Measurements from ENCODE around the gene PRKAG2. TPM values are rescaled to one million over a fixed set of nuclear protein-coding genes. Genes with fewer than 3 reads are reported as not detected.

Gene PRKAG2
- total and polyA plus RNA-seq, 2 of the 13 experiments (the other 11 are each of a cell fraction or from before 2014, with no cell fraction given), result 0.90 to 1.3 TPM

- TF ChIP-seq ZBTB10 (CRISPR knock-in tag; IDR thresholded peaks at IDR 0.05; ENCODE audit: borderline replicate concordance) (no peak), ZZZ3 (CRISPR knock-in tag; IDR thresholded peaks at IDR 0.05; ENCODE audit: borderline replicate concordance) (no peak), NCOR1 (IDR thresholded peaks at IDR 0.05; ENCODE audit: borderline replicate concordance, low read length) (no peak), ZNF570 (CRISPR knock-in tag; IDR thresholded peaks at IDR 0.05; ENCODE audit: borderline replicate concordance) (no peak)
Measured at GRCh38 chr7:151845412-151846205, 31.3 kb downstream of the PRKAG2 start (continued).

- POLR2A ChIA-PET, result no interaction called here
- Histone ChIP-seq H3K9ac (ENCODE audit: insufficient read depth, low read depth, low read length) (no peak overlapping the region), H2AFZ (ENCODE audit: low read length) (no peak overlapping the region), H3K4me3 (replicated peaks in 1 of 3; ENCODE audit: insufficient read depth in 1 of 3, low read depth in 2 of 3, low read length in 3 of 3) (no peak overlapping the region), H3K9me3 (ENCODE audit: low read length) (no peaks in the 10 kb centered on the region), H3K4me2 (ENCODE audit: low read depth, low read length) (peak overlapping the region; percentile 44), H3K27ac (ENCODE audit: extremely low read length, insufficient read depth, low read length) (no peak overlapping the region), H3K79me2 (ENCODE audit: insufficient read depth, low read length) (no peaks in the 10 kb centered on the region), H3K4me1 (ENCODE audit: insufficient read depth, low read length) (peaks cover 15% of the 10 kb centered on the region), H4K20me1 (ENCODE audit: insufficient read depth, low read length) (no peaks in the 10 kb centered on the region), H3K36me3 (replicated peaks in 1 of 2; ENCODE audit: control insufficient read depth in 1 of 2, insufficient read depth in 2 of 2, low read length in 2 of 2) (no peaks in the 10 kb centered on the region), H3K27me3 (ENCODE audit: control insufficient read depth in 1 of 2, insufficient read depth in 2 of 2, low read length in 2 of 2) (peaks cover 0 to 3% of the 10 kb centered on the region in 2 experiments; a peak in 3 of 5 replicates)
- in situ Hi-C loops (cut with HindIII; ENCODE audit: extremely low pct_ligation_motif_present, low pct_unique_long_range_greater_than_20kb) (no loop called here), intact Hi-C loops (cut with micrococcal nuclease; ENCODE audit: unreplicated experiment) (no loop called here)
- no peak; the same call in 1 of the 3 replicates for ATAC-seq
- no peak for TF ChIP-seq ZBTB49 (CRISPR knock-in tag; IDR thresholded peaks at IDR 0.05; ENCODE audit: borderline replicate concordance)
- no peak for TF ChIP-seq ZNF264 (CRISPR knock-in tag; IDR thresholded peaks at IDR 0.05)
- TF ChIP-seq MTF1 (CRISPR knock-in tag; IDR thresholded peaks at IDR 0.05), result no peak
- TF ChIP-seq ELF1 (CRISPR knock-in tag; IDR thresholded peaks at IDR 0.05), result no peak
- TF ChIP-seq ZNF567 (CRISPR knock-in tag; IDR thresholded peaks at IDR 0.05; ENCODE audit: borderline replicate concordance), result no peak
- no peak for TF ChIP-seq NBN (conservative IDR thresholded peaks at IDR 0.05)
- no peak for TF ChIP-seq ZMYM4 (CRISPR knock-in tag; IDR thresholded peaks at IDR 0.05)
- no peak for TF ChIP-seq ZNF768 (CRISPR knock-in tag; IDR thresholded peaks at IDR 0.05)
- CTCF ChIA-PET (ENCODE audit: low intra/inter-chr PET ratio, low total read pairs), result no interaction called here
- DNase-seq (ENCODE audit: low spot score), result no peak
- no peak for FAIRE-seq
- 62% methylated on average over 13 of the region's 13 CpGs for WGBS (ENCODE audit: low lambda C conversion rate)
- no TSS peak for BruUV-seq (replicated peaks)
Measured at GRCh38 chr7:151844825-151845200, 32.1 kb downstream of the PRKAG2 start.
